NCI-H146 (cell line): ENCODE data around the gene ANO9.
A peak's percentile ranks its signal among the peaks of the same experiment; 100 is the strongest.
"Not testable (repeated sequence)": the region's sequence is repeated elsewhere in the genome, so short reads cannot be mapped to it uniquely, and the experiment has no call there.

Experiments
- DNase-seq: peaks from one replicate; lab custom pipeline; 2025; lab: John Stamatoyannopoulos, UW

Gene ANO9

GRCh38 chr11:403021-403760, 38.6 kb downstream of the ANO9 start:
- no peak for DNase-seq

DNA sequence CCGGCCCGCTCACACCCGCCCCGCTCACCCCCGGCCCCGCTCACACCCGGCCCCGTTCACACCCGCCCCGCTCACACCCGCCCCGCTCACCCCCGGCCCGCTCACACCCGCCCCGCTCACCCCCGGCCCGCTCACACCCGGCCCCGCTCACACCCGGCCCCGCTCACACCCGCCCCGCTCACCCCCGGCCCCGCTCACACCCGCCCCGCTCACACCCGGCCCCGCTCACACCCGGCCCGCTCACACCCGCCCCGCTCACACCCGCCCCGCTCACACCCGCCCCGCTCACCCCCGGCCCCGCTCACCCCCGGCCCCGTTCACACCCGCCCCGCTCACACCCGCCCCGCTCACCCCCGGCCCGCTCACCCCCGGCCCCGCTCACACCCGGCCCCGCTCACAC, 40.6 kb downstream of the ANO9 start:
- DNase-seq = not testable (repeated sequence)

DNA sequence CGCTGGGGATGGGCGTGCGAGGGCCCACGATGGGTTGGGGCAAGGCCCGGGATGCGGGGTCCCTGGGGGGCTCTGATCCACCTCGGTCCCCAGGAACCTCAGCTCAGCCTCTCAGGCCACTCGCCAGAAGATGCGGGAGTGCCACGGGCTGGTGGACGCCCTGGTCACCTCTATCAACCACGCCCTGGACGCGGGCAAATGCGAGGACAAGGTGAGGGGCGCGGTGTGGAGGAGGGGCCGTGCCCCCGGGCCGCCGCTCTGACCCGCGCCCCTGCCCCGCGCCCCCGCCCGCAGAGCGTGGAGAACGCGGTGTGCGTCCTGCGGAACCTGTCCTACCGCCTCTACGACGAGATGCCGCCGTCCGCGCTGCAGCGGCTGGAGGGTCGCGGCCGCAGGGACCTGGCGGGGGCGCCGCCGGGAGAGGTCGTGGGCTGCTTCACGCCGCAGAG, 41.5 kb downstream of the ANO9 start:
- DNase-seq = no peak

GRCh38 chr11:399731-400211, 42.0 kb downstream of the ANO9 start:
- no peak for DNase-seq

DNA sequence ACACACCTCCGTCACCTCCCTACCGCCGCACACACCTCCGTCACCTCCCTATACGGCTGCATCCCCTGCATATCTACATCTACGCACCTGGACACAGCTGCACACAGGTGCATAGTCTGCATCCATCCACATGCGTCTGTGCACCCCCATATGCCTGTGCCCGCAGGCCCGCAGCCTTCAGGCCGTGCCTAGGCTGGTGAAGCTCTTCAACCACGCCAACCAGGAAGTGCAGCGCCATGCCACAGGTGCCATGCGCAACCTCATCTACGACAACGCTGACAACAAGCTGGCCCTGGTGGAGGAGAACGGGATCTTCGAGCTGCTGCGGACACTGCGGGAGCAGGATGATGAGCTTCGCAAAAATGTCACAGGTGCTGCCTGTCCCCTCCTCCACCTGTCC, 43.0 kb downstream of the ANO9 start:
- no peak for DNase-seq

- DNase-seq = no peak
These were observed 44.8 kb downstream of the ANO9 start for GRCh38 chr11:396948-397548.

DNA sequence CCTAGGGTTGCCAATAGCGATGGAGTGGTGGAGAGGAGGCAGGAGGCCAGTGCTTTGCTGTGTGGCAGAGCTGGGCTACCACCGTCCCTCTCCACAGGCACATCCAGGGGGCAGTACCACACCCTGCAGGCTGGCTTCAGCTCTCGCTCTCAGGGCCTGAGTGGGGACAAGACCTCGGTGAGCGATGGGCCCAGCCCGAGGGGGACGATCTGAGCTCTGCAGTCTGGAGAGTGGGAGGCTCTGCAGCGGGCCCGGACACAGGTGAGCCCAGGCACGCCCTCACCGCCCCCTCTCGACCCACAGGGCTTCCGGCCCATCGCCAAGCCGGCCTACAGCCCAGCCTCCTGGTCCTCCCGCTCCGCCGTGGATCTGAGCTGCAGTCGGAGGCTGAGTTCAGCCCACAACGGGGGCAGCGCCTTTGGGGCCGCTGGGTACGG, 45.3 kb downstream of the ANO9 start:
- no peak for DNase-seq

DNA sequence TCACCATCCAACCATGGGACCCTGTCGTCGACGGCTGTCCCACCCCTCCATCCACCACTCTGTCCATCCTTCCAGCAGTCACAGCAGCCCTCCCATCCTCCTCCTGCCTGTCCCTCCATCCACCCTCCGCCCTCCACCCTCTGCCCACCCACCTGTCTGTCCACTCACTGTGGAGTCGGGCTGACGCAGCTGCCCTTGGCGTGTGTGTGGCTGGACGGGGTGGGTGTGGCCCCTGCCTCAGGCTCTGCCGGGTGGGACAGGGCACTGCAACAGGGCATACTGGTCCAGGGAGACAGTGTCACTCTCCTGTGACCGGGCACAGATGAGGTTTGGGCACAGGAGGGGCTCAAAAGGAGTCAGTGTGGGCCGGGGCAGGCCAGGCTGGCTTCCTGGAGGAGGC, 45.9 kb downstream of the ANO9 start:
- no peak for DNase-seq

GRCh38 chr11:394858-395655, 46.8 kb downstream of the ANO9 start:
- no peak for DNase-seq

DNA sequence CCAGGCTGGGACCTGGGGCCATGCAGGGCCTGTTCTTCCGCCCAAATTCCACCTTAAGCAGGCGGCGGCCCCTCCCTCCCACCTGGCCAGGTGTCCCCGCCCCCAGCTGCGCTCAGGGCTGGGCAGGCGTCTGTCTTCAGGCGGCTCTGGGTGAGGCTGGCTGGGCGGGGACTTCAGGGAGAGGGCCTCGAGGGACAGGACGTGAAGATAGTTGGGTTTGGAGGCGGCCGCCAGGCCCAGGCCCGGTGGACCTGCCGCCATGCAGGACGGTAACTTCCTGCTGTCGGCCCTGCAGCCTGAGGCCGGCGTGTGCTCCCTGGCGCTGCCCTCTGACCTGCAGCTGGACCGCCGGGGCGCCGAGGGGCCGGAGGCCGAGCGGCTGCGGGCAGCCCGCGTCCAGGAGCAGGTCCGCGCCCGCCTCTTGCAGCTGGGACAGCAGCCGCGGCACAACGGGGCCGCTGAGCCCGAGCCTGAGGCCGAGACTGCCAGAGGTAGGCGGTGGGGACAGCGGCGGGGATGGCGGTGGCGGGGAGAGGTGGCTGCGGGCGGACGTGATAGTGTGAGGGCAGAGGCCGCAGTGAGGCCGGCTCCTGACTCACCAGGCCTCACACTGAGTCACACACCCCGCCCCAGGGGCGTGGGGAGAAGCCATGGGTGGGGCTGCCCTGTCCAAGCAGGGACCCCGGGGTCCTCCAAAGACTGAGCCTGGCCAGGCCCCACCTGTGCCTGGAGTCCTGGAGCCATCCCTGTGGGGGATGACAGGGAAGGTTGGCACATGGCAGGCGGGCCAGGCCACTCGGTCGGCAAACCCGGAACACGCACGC, 47.6 kb downstream of the ANO9 start, which contains the start of gene PKP3:
PKP3 (plus strand) TSS at position 176 of the 824 bp plus-strand sequence; CDS start at position 260, 84 bp downstream.
- DNase-seq = peak; percentile 84

DNA sequence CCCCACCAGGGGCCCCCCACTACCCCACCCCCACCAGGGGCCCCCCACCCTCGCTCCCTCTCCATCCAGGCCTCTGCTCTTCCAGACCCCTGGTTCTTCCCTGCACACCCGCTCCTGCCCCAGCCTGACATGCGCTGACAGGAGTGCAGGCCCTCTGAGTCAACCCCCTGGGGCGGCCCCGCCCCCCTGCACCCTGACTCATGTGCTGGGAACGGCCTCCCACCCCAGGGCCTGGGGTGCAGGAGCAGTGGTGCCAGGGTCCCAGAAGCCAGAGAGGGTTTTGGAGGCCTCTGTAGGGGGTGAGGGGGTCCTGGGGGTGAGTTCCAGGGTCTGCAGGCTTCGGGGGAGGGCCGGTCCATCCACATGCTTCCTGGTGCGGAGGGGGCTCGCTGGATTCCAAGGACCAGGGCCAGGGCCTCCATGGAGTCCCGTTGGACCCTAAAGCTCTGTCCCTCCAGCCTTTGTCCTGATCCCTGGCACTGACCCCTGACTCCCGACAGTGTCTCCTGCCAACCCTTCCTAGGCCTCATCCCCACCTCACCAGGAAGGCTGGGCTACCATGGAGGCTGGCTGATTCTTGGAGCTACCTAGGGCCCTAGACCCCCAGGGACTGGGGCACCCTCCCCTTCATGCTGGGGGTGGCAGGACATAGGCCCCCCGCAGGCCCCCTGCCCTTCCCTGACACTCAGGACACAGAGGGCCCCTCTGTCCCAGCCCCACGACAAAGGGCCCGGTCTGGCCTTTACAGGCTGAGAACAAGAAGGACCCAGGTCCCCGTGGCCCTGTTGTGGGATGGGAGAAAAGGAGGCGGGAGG, 48.4 kb downstream of the ANO9 start:
- no peak for DNase-seq

DNA sequence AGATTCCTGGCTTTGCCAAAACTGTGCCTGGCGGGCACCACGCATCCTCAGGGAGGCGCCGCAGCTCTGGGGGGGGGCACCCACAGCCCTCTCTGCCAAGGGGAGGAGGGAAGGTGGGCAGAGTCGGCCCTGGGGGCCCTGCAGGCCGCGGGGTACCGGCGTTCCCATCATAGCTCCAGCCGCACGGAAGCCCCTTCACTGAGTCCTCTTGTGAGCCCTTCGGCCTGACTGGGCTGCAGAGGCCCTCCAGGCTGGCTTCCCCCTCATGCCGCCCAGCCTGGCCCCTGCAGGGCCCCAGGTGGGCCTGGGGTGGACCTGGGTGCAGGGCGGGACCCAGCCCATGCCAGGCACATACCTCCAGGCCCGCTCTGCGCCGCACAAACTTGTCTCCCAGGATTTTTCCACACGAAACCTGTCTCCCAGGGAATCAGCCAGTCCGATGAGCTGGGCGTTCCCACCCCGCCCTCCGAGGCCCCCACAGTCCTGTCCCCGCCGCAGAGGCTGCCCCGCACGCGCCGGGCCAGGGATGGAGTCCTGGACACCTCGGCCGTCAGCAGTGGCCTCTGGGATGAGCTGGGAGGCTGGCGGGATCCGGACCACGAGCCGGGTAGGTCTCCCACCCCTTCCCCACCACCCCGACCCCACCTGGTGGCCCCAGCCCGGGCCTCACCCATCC, 49.6 kb downstream of the ANO9 start:
- no peak for DNase-seq

DNA sequence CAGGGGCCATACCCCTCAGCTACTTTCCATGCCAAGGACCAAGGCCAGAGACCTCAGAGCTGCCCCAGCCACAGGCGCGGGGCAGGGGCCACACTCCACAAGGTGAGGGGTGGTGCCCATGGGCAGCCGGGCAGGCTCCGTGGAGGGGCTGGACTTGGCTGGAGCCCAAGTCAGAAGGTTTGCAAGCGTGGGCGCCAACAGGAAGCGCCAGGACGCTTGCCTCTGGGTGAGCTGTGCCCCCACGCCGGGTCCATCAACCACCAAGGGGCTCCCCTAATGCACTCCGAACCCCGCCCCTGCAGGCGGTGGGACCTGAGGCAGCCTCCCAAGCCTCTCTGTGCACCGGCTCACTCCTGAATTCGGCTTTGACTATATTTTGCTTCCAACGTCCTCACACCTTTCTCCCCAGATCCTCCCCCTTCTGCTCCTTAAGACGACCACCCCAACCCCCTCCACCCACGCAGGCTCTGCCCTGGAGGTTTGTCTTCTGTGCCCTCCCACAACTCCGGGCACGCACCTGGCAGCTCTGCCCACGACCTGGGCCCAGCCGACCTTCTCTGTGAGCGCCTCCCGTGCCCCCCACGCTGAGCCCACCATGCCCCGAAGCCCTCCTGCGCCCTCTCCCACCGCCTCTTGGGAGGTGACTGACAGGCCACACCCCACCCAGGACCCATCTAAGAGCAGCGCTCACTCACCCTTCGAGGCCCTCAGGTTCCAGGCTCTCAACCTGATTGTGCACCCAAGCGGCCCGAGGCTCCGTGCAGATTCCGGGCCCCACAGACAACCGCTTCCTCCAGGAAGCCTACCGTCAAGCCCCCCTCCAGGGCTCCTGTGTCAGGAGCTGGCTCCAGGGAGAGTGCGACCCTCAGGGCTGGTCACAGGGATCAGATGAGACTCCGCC, 50.4 kb downstream of the ANO9 start:
- DNase-seq = no peak

- peak; percentile 54 for DNase-seq
These were observed 51.6 kb downstream of the ANO9 start for GRCh38 chr11:390175-390574.

- DNase-seq = not testable (repeated sequence)
These were observed 52.4 kb downstream of the ANO9 start for GRCh38 chr11:389369-389768.

DNA sequence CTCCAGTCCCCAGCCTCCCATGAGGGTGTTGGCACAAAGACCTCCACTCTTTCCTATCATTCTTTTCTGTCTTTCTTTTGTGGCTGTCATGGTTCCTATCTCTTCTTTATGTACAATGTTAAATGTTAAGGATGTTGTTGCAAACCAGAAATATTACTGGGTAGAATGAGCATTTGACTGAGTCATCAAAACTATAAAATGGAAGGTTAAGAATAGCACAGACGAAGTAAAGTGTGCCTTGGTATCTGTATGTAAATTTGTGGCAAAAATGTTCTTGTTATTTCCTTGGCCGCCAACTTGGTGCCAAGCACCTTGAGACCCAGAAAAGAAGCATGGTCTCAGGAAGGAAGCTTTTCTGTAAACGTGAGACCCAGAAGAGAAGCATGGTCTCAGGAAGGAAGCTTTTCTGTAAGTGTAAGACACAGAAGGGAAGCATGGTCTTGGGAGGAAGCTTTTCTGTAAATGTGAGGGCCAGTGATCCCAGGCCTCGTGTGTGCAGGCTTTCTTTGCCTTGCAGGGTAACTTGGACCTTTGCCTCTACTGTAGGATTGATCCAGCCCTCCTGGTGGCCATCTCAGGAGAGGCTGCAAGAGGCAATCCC, 54.5 kb downstream of the ANO9 start:
- no peak for DNase-seq

DNA sequence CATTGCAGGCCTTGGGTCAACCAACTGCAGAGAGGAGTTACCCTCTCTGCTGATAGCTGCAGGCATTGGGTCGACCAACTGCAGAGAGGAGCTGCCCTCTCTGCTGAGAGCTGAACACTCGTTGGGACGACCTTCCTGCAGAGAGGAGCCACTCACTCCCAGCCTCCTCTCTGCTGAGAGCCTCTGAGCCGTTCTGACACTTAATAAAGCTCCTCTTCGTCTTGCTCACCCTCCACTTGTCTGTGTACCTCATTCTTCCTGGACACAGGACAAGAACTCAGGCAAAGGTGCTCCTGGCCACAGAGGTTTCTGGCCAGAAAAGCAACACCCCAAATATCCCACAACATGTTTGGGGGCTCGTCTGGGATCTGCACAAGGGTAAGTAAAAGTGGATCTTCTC, 55.3 kb downstream of the ANO9 start:
- no peak for DNase-seq

DNA sequence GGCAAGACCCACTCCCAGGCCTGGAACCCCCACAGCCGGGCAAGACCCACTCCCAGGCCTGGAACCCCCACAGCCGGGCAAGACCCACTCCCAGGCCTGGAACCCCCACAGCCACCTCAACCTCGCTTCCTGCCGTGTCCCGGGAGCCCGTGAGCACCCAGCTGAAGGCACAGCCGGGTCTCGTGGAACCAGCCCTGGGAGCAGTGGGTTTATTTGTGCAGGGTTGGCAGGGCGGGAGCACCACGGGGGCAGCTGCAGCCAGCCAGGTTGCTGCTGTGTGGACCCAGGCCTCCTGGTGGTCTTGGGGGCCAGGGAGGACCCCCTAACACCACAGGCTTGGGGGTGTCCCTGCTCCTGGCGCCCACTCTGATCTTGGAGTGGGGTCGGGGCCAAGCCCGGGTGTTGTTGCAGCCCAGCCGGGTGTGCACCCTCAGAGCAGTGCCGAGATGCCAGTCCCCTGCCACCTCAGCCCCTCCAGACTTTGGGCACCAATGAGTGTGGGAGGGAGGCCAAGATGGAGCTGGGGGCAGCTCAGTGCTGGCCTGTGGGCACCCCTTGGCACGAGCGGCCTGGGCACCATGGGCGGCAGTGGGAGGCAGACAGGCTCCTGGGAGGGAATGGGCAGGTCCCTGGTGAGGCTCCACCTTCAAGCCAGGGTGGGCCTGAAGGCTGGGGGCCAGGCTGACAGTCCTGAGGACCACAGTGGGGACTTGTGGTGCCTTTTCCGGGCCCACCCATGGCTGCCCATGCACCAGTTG, 56.0 kb downstream of the ANO9 start:
- DNase-seq = no peak
